ENCODE results near the gene SOCS7. TPM values are rescaled to one million over a fixed set of nuclear protein-coding genes. Genes with fewer than 3 reads are reported as not detected.

SOCS7 gene
- total RNA-seq, 1 donor from 2014 or later: 16.8 TPM

- no peak overlapping the region for H3K27ac Mint-ChIP-seq (ENCODE audit: unreplicated experiment)
Measured at GRCh38 chr17:38338535-38338934, 13.1 kb upstream of the SOCS7 start.

GRCh38 chr17:38339891-38340290 lies 11.8 kb upstream of the SOCS7 start:
- no peaks in the 10 kb centered on the region for H3K79me2 ChIP-seq (ENCODE audit: insufficient read depth, low read length)
- H3K4me2 ChIP-seq (ENCODE audit: low read length): no peak overlapping the region
- DNase-seq (ENCODE audit: low read depth) (no peak), FAIRE-seq (no peak)
- H3K36me3 Mint-ChIP-seq (ENCODE audit: low read depth, unreplicated experiment): no peaks in the 10 kb centered on the region
- peaks cover 2% of the 10 kb centered on the region for H3K9me3 Mint-ChIP-seq (ENCODE audit: unreplicated experiment)
- H3K27ac Mint-ChIP-seq (ENCODE audit: unreplicated experiment): no peak overlapping the region
- H2AFZ ChIP-seq (ENCODE audit: low read depth, low read length): no peak overlapping the region
- H3K27ac ChIP-seq (ENCODE audit: low read depth, low read length): no peak overlapping the region
- H3K4me1 ChIP-seq (ENCODE audit: insufficient read depth, low read length): no peaks in the 10 kb centered on the region
- TF ChIP-seq EZH2 (IDR thresholded peaks at IDR 0.05; ENCODE audit: insufficient read depth, low read length): no peak
- TF ChIP-seq, protein P1, sequence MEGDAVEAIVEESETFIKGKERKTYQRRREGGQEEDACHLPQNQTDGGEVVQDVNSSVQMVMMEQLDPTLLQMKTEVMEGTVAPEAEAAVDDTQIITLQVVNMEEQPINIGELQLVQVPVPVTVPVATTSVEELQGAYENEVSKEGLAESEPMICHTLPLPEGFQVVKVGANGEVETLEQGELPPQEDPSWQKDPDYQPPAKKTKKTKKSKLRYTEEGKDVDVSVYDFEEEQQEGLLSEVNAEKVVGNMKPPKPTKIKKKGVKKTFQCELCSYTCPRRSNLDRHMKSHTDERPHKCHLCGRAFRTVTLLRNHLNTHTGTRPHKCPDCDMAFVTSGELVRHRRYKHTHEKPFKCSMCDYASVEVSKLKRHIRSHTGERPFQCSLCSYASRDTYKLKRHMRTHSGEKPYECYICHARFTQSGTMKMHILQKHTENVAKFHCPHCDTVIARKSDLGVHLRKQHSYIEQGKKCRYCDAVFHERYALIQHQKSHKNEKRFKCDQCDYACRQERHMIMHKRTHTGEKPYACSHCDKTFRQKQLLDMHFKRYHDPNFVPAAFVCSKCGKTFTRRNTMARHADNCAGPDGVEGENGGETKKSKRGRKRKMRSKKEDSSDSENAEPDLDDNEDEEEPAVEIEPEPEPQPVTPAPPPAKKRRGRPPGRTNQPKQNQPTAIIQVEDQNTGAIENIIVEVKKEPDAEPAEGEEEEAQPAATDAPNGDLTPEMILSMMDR (IDR thresholded peaks at IDR 0.05; ENCODE audit: insufficient read depth, low read depth, low read length): no peak
- H3K36me3 ChIP-seq (ENCODE audit: insufficient read depth, low read length): no peaks in the 10 kb centered on the region
- H3K27me3 ChIP-seq (ENCODE audit: insufficient read depth, low read length): peaks cover 13% of the 10 kb centered on the region
- H3K4me1 Mint-ChIP-seq (ENCODE audit: low read depth, unreplicated experiment): no peaks in the 10 kb centered on the region
- H3K4me3 ChIP-seq (ENCODE audit: insufficient read depth, low read depth, low read length): no peak overlapping the region
- H3K9me3 ChIP-seq (ENCODE audit: insufficient read depth, low read depth, low read length): no peaks in the 10 kb centered on the region
- no peak overlapping the region for H3K9ac ChIP-seq (ENCODE audit: low read length)
- H3K27me3 Mint-ChIP-seq (ENCODE audit: low read depth, unreplicated experiment): peaks cover 49% of the 10 kb centered on the region
- H4K20me1 ChIP-seq (ENCODE audit: insufficient read depth, low read length): no peaks in the 10 kb centered on the region
- H3K4me3 Mint-ChIP-seq (ENCODE audit: unreplicated experiment): no peak overlapping the region

More at GRCh38 chr17:38338535-38338934, 13.1 kb upstream of the SOCS7 start:
- H3K9ac ChIP-seq (ENCODE audit: low read length): no peak overlapping the region
- no peaks in the 10 kb centered on the region for H3K36me3 ChIP-seq (ENCODE audit: insufficient read depth, low read length)
- H3K4me3 Mint-ChIP-seq (ENCODE audit: unreplicated experiment): no peak overlapping the region
- peaks cover 50% of the 10 kb centered on the region for H3K27me3 Mint-ChIP-seq (ENCODE audit: low read depth, unreplicated experiment)
- H3K9me3 ChIP-seq (ENCODE audit: insufficient read depth, low read depth, low read length): no peaks in the 10 kb centered on the region
- no peak for DNase-seq (ENCODE audit: low read depth)
- H2AFZ ChIP-seq (ENCODE audit: low read depth, low read length): no peak overlapping the region
- no peak overlapping the region for H3K27ac ChIP-seq (ENCODE audit: low read depth, low read length)
- no peaks in the 10 kb centered on the region for H3K4me1 Mint-ChIP-seq (ENCODE audit: low read depth, unreplicated experiment)
- no peak overlapping the region for H3K4me3 ChIP-seq (ENCODE audit: insufficient read depth, low read depth, low read length)
- H3K4me2 ChIP-seq (ENCODE audit: low read length): no peak overlapping the region
- H3K36me3 Mint-ChIP-seq (ENCODE audit: low read depth, unreplicated experiment): no peaks in the 10 kb centered on the region
- TF ChIP-seq, protein P1 (IDR thresholded peaks at IDR 0.05; ENCODE audit: insufficient read depth, low read depth, low read length): no peak
- no peak for TF ChIP-seq EZH2 (IDR thresholded peaks at IDR 0.05; ENCODE audit: insufficient read depth, low read length)
- no peak for FAIRE-seq
- H3K4me1 ChIP-seq (ENCODE audit: insufficient read depth, low read length): no peaks in the 10 kb centered on the region
- H4K20me1 ChIP-seq (ENCODE audit: insufficient read depth, low read length): no peaks in the 10 kb centered on the region
- no peaks in the 10 kb centered on the region for H3K79me2 ChIP-seq (ENCODE audit: insufficient read depth, low read length)
- peaks cover 12% of the 10 kb centered on the region for H3K27me3 ChIP-seq (ENCODE audit: insufficient read depth, low read length)
- peaks cover 2% of the 10 kb centered on the region for H3K9me3 Mint-ChIP-seq (ENCODE audit: unreplicated experiment)

- H3K4me1 Mint-ChIP-seq (ENCODE audit: low read depth, unreplicated experiment): no peaks in the 10 kb centered on the region
- no peak for FAIRE-seq
- Histone ChIP-seq H3K36me3 (ENCODE audit: insufficient read depth, low read length) (no peaks in the 10 kb centered on the region), H4K20me1 (ENCODE audit: insufficient read depth, low read length) (no peaks in the 10 kb centered on the region), H3K4me1 (ENCODE audit: insufficient read depth, low read length) (no peaks in the 10 kb centered on the region), H3K4me3 (ENCODE audit: insufficient read depth, low read depth, low read length) (no peak overlapping the region), H3K9ac (ENCODE audit: low read length) (no peak overlapping the region), H2AFZ (ENCODE audit: low read depth, low read length) (no peak overlapping the region), H3K27me3 (ENCODE audit: insufficient read depth, low read length) (peaks cover 13% of the 10 kb centered on the region), H3K4me2 (ENCODE audit: low read length) (no peak overlapping the region), H3K79me2 (ENCODE audit: insufficient read depth, low read length) (no peaks in the 10 kb centered on the region), H3K9me3 (ENCODE audit: insufficient read depth, low read depth, low read length) (no peaks in the 10 kb centered on the region), H3K27ac (ENCODE audit: low read depth, low read length) (no peak overlapping the region)
- peaks cover 39% of the 10 kb centered on the region for H3K27me3 Mint-ChIP-seq (ENCODE audit: low read depth, unreplicated experiment)
- peaks cover 2% of the 10 kb centered on the region for H3K9me3 Mint-ChIP-seq (ENCODE audit: unreplicated experiment)
- no peaks in the 10 kb centered on the region for H3K36me3 Mint-ChIP-seq (ENCODE audit: low read depth, unreplicated experiment)
- H3K4me3 Mint-ChIP-seq (ENCODE audit: unreplicated experiment): no peak overlapping the region
- DNase-seq (ENCODE audit: low read depth): no peak
- no peak overlapping the region for H3K27ac Mint-ChIP-seq (ENCODE audit: unreplicated experiment)
- TF ChIP-seq, protein P1 (IDR thresholded peaks at IDR 0.05; ENCODE audit: insufficient read depth, low read depth, low read length): no peak
- no peak for TF ChIP-seq EZH2 (IDR thresholded peaks at IDR 0.05; ENCODE audit: insufficient read depth, low read length)
Measured at GRCh38 chr17:38341035-38341721, 10.5 kb upstream of the SOCS7 start.
